NOMO-1 treated with dmso at 0.1 percent for 144 hours (cell line): ENCODE results near the gene HPS4.
"Not testable (repeated sequence)": the region's sequence is repeated elsewhere in the genome, so short reads cannot be mapped to it uniquely, and the experiment has no call there.

ENCODE experiments used
- DNase-seq: peaks from one replicate; lab custom pipeline; 2025; ENCODE audit not compliant: unreplicated experiment; lab: John Stamatoyannopoulos, UW

Gene HPS4

GRCh38 chr22:26483439-26484359 lies at the start of gene HPS4, which contains the start of gene SRRD:
HPS4 (minus strand) TSS chr22:26483783; CDS start chr22:26481762, 2,021 bp downstream.
SRRD (plus strand) TSS chr22:26483877; CDS start chr22:26483891, 14 bp downstream.
- peak; percentile 71 for DNase-seq

GRCh38 chr22:26529345-26529744 lies 45.8 kb upstream of the HPS4 start:
- no peak for DNase-seq

- DNase-seq, result not testable (repeated sequence)
Measured at GRCh38 chr22:26528518-26528917, 44.9 kb upstream of the HPS4 start.

- DNase-seq, result no peak
Measured at GRCh38 chr22:26527574-26528465, 44.2 kb upstream of the HPS4 start.

GRCh38 chr22:26527167-26527566 lies 43.6 kb upstream of the HPS4 start:
- DNase-seq, result no peak

DNA sequence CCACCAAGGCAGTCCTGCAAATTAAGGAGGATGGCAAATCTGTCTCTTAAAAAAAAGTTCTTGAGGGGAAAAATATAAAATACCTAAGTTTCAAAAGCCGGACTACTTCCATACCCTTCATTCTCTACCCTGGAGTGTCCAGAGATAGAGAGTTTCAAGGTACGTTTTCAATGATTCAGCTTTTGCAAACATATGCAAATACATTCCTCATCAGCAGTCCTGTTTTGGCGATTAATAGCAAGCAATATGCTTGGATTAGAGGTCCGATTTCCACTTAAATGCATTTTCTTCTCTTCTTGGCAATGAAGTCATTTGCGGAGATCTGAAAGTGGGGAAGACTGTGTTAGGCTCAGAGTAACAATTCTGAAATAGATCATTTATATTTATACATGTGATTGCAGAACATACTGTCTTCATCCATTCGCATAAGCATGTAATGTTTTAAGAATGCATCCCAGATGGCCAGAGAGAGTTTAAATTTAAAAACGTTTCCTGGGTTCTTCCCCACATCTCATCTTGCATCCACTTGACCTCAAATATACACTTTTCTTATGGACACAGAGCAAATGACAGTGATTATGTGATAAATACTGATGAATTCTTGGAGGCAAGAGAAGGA lies 42.5 kb upstream of the HPS4 start:
- DNase-seq, result no peak

DNA sequence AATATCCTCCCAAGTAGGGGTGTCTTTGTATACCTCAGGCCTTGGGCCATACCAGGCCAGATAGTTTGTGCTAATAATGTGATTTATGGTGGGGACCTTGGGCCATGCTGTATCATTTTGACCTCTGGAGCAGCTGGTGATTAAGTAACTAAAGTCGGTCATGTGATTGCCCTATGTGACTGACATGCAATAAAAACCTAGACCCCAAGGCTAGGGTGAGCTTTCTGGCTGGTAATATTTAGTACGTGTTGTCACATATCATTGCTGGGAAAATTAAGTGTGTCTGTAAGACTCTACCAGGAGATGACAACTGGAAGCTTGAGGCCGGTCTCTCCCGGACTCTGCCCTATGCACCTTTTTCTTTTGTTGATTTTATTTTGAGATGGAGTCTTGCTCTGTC lies 41.3 kb upstream of the HPS4 start:
- DNase-seq, result no peak

- no peak for DNase-seq
Measured at GRCh38 chr22:26522592-26522991, 39.0 kb upstream of the HPS4 start.

DNA sequence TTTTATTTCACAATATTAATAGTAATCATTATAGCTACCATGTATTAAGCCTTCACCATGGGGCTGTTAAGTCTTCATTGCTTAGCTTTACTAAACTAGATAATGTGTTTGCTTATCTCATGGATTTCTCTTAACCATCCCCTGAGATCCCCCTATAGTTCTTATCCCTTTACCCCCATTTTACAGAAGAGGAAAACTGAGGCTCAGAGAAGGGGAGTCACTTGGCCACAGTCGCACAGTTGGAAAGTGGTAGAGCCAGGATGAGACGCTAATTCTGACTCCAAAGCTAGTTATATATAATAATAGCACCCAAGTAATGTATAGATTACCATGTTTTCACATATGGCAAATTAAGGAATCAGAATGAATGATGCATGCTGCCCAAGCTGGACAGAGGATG lies 38.4 kb upstream of the HPS4 start:
- DNase-seq, result no peak

DNA sequence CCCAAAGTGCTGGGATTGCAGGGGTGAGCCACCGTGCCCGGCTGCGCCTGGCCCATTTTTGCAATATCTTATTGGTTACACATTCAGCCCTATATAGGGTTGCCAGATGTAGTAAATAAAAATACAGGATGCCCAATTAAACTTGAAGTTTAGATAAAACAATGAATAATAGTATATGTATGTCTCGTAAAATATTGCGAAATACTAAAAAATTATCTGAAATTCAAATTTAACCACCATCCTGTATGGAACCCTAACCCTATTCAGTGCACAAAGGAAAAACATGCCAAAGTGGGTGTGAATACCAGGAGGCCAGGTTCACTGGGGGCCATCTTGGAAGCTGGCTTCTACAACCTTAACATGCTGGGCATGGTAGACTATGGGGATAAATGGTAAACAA lies 33.8 kb upstream of the HPS4 start:
- no peak for DNase-seq

DNA sequence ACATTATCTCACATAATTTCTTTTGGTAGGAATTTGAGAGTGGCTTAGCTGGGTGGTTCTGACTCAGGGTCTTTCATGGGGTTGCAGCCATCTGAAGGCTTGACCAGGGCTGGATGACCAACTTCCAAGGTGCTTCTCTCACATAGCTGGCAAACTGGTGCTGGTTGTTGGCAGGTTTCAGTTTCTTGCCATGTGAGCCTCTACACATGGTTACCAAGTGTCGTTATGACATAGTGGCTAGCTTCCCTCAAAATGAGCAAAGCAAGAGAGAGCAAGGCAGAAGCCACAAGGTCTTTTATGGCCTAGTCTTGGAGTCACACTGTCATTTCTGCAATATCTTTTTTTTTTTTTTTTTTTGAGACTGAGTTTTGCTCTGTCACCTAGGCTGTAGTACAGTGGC lies 32.9 kb upstream of the HPS4 start:
- no peak for DNase-seq

GRCh38 chr22:26515931-26516330 lies 32.3 kb upstream of the HPS4 start:
- no peak for DNase-seq

DNA sequence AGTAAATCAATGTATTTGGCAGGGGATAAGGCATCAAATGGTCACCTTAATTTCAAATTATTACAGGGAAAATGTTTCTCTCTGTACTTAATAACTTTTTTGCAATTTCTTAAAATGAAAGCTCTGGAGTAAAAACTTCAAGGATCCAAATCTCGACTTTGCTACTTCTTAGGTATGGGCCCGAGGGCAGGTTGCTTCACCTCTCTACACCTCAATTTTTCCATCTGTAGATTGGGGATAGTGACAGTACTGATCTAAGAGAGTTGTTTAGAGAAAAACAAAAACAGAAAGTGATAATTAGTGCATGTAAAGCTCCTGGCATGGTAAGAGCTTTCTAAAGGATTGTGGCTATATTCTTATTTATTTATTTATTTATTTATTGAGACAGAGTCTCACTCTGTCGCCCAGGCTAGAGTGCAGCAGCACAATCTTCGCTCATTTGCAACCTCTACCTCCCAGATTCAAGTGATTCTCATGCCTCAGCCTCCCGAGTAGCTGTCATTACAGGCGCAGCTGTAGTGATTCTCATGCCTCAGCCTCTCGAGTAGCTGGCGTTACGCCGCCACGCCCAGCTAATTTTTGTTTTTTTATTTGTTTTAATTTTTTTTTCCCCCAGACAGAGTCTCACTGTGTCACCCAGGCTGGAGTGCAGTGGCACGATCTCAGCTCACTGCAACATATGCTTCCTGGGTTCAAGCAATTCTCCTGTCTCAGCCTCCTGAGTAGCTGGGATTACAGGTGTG lies 31.0 kb upstream of the HPS4 start:
- no peak for DNase-seq

DNA sequence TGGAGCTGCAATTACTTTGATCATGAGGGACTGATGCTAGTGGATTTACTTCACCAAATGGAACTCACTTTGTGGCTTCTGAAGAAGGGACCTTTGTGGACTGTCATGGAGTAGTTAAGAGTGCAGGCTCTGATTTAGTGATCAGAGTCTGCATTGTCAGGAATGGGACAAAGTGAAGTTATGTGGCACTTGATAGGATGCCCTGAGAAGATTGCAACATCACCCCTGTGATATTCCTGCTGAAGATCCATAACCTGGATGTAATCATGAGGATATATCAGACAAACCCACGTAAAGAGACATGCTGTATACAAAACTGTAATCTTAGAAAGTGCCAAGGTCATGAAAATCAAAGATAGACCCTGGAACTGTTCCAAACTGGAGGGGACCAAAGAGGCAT lies 30.3 kb upstream of the HPS4 start:
- DNase-seq, result no peak

GRCh38 chr22:26512149-26512793 lies 28.7 kb upstream of the HPS4 start, which contains the start of gene TFIP11:
TFIP11 (minus strand) TSS chr22:26512473; CDS start chr22:26510272, 2,201 bp downstream.
- peak; percentile 70 for DNase-seq

DNA sequence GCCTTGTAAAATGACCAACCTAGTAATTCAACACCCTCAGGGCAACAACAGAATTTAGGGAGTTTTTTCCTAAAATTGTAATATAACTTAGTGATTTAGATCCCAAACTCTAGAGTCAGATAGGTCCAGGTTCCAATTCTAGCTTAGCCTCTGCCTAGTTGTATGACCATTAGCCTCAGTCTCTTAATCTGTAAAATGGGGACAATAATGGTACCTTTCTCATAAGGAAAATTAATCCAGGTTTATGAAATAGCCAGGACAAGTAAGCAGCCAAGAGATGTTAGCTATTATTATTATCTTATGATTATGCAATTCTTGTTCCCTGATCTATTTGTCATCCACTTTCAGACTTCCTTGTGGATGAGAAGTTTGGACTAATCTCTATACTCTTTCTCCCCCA lies 24.6 kb upstream of the HPS4 start:
- DNase-seq, result no peak

DNA sequence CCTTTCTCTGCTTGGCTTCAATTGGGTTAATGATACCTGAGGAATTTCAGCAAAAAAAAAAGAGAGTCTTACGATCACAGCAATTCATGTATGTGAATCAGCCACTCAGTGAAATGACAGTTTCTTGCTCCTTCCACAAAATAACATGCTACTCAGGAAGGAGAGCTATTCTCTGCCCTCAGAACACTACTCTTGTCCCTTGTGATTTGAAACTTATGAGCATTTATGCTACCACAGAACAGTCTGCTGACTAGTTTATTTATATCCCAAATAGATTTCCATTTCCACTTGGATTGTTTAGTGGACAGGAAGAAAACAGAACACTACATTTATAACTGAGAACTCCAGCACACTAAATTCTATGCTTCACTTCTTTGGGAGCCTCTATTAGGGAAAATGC lies 20.2 kb upstream of the HPS4 start:
- no peak for DNase-seq

DNA sequence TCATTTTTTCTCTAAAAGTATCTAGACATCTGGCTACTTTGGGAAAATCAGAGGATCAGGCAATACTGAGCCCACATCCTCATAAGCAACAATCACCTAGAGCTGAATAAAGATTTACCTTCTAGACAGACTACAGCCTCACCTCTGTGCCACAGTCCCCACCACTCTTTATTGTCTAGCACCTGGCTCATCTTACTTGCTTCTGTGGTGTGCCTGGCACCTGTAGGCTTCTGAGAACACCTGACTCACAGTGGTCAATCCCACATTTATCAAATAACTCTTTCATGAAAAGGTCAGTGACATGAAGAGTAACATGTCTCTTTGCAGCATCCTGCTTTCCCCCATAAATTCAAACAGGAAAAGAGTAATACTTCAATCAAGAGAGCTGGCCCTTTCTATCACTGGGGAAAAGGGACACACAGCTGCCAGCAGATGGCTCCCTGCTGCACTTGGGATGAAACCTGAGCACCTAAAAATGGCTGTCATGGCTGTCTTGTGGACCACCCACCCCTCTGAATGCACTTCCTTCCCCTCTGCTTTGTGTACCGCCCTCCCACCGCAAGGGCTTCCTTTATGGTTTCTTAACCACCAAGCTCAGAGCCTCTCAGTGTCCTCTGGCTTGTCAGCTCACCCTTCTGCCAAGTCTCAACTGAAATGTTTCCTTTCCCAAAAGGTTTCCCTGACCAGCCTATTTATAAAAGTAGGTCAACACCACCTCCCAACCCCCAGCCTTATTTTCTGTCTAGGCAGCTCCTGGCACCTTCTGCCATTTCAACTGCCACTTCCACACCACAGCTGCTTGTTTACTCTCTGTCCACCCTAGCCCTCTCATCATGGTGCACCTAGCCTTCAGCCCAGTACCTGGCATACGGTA lies 19.3 kb upstream of the HPS4 start:
- peak; percentile 80 for DNase-seq

DNA sequence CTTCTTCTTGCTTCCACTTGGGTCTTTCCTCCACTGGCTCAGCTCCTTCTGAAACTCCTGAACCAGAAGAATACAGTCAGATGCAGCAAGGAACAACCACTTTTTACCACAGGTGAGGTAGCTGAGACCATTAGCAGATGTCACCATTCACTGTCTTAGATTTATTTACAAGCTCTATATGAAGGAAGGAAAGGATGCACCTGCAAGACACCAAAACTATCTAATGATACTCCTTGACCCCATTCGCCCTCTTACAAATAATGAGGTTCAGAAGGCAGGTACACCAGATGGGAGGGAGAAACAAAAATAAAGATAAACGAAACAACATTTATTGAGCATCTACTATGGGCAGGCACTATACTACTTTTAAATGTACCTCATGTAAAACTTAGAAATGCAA lies 18.4 kb upstream of the HPS4 start:
- no peak for DNase-seq
